ENCODE data around the gene KIF1A. TPM values are rescaled to one million over a fixed set of nuclear protein-coding genes. Genes with fewer than 3 reads are reported as not detected.

KIF1A gene
- total and polyA plus RNA-seq, 2 donors (not counting 3 experiments of a cell fraction or from before 2014, with no cell fraction given) = 0.11 to 0.64 TPM

GRCh38 chr2:240713071-240713927 is 106.7 kb downstream of the KIF1A start:
- no peak for FAIRE-seq
- no peaks in the 10 kb centered on the region for H3K9me3 ChIP-seq (replicated peaks; ENCODE audit: control insufficient read depth, insufficient read depth, low read length)
- no peaks in the 10 kb centered on the region for H3K9me1 ChIP-seq (replicated peaks; ENCODE audit: control insufficient read depth, extremely low read depth, insufficient read depth, low read length)
- H3K9ac ChIP-seq (replicated peaks; ENCODE audit: extremely low read depth, insufficient read depth, low read length) = no peak overlapping the region
- dilution Hi-C loops (cut with MboI; ENCODE audit: extremely low pct_ligation_motif_present, low sequenced_read_pairs) (no loop called here), intact Hi-C loops (cut with micrococcal nuclease) (no loop called here)
- ChIA-PET POLR2A (no interaction called here), CTCF (no interaction called here)
- no peak for DNase-seq (ENCODE audit: low read depth, low spot score)
- H3K36me3 ChIP-seq (ENCODE audit: control insufficient read depth in 2 of 2, extremely low read depth in 1 of 2, insufficient read depth in 2 of 2, low read length in 2 of 2) = no peaks in the 10 kb centered on the region
- H2AFZ ChIP-seq (ENCODE audit: low read depth, low read length) = no peak overlapping the region
- TF ChIP-seq GATA2 (IDR thresholded peaks at IDR 0.05; ENCODE audit: insufficient read depth, insufficient read length, low read depth, low read length) (no peak), POLR2AphosphoS5 (IDR thresholded peaks at IDR 0.05; ENCODE audit: insufficient read depth, low read depth, low read length) (no peak), JUN (IDR thresholded peaks at IDR 0.05; ENCODE audit: borderline replicate concordance, insufficient read depth, insufficient read length, low read depth) (no peak), FOS (IDR thresholded peaks at IDR 0.05; ENCODE audit: borderline replicate concordance, insufficient read depth, low read length) (no peak), POLR2A (IDR thresholded peaks at IDR 0.05; ENCODE audit: low read depth, low read length) (no peak)
- H3K4me1 ChIP-seq (ENCODE audit: control insufficient read depth, extremely low read depth, insufficient read depth, low read length) = no peaks in the 10 kb centered on the region
- H3K27ac ChIP-seq (ENCODE audit: insufficient read depth, low read depth, low read length) = no peak overlapping the region
- no peaks in the 10 kb centered on the region for H4K20me1 ChIP-seq (replicated peaks; ENCODE audit: control insufficient read depth, extremely low read depth, insufficient read depth, low read length)
- no peaks in the 10 kb centered on the region for H3K27me3 ChIP-seq (ENCODE audit: control insufficient read depth in 2 of 2, insufficient read depth in 2 of 2, low read length in 2 of 2)
- H3K4me2 ChIP-seq (ENCODE audit: insufficient read depth, low read length) = no peak overlapping the region
- no TSS peak for BruUV-seq (replicated peaks)
- no peaks in the 10 kb centered on the region for H3K79me2 ChIP-seq (ENCODE audit: control insufficient read depth, insufficient read depth, low read length)
- H3K4me3 ChIP-seq (replicated peaks in 1 of 3; ENCODE audit: insufficient read depth in 1 of 3, low read depth in 1 of 3, low read length in 3 of 3) = no peak overlapping the region

GRCh38 chr2:240712121-240712520 is 107.9 kb downstream of the KIF1A start:
- DNase-seq (ENCODE audit: low read depth, low spot score) (no peak), FAIRE-seq (no peak)
- Histone ChIP-seq H3K4me3 (replicated peaks in 1 of 3; ENCODE audit: insufficient read depth in 1 of 3, low read depth in 1 of 3, low read length in 3 of 3) (no peak overlapping the region), H3K79me2 (ENCODE audit: control insufficient read depth, insufficient read depth, low read length) (no peaks in the 10 kb centered on the region), H3K36me3 (ENCODE audit: control insufficient read depth in 2 of 2, extremely low read depth in 1 of 2, insufficient read depth in 2 of 2, low read length in 2 of 2) (no peaks in the 10 kb centered on the region), H3K27ac (ENCODE audit: insufficient read depth, low read depth, low read length) (no peak overlapping the region), H2AFZ (ENCODE audit: low read depth, low read length) (no peak overlapping the region), H3K9me3 (replicated peaks; ENCODE audit: control insufficient read depth, insufficient read depth, low read length) (no peaks in the 10 kb centered on the region), H4K20me1 (replicated peaks; ENCODE audit: control insufficient read depth, extremely low read depth, insufficient read depth, low read length) (no peaks in the 10 kb centered on the region), H3K27me3 (ENCODE audit: control insufficient read depth in 2 of 2, insufficient read depth in 2 of 2, low read length in 2 of 2) (no peaks in the 10 kb centered on the region), H3K4me1 (ENCODE audit: control insufficient read depth, extremely low read depth, insufficient read depth, low read length) (no peaks in the 10 kb centered on the region), H3K9ac (replicated peaks; ENCODE audit: extremely low read depth, insufficient read depth, low read length) (no peak overlapping the region), H3K4me2 (ENCODE audit: insufficient read depth, low read length) (no peak overlapping the region), H3K9me1 (replicated peaks; ENCODE audit: control insufficient read depth, extremely low read depth, insufficient read depth, low read length) (no peaks in the 10 kb centered on the region)
- TF ChIP-seq FOS (IDR thresholded peaks at IDR 0.05; ENCODE audit: borderline replicate concordance, insufficient read depth, low read length) = no peak
- TF ChIP-seq CTCF (IDR thresholded peaks at IDR 0.05; ENCODE audit: extremely low read depth in 1 of 2, insufficient read depth in 1 of 2, low read depth in 1 of 2, low read length in 2 of 2) = no peak
- no peak for TF ChIP-seq GATA2 (IDR thresholded peaks at IDR 0.05; ENCODE audit: insufficient read depth, insufficient read length, low read depth, low read length)
- TF ChIP-seq MYC (IDR thresholded peaks at IDR 0.05; ENCODE audit: low read depth, low read length) = no peak
- TF ChIP-seq JUN (IDR thresholded peaks at IDR 0.05; ENCODE audit: borderline replicate concordance, insufficient read depth, insufficient read length, low read depth) = no peak
- no peak for TF ChIP-seq MAX (IDR thresholded peaks at IDR 0.05; ENCODE audit: insufficient read depth, insufficient read length)
- no peak for TF ChIP-seq POLR2A (IDR thresholded peaks at IDR 0.05; ENCODE audit: low read depth, low read length)
- TF ChIP-seq POLR2AphosphoS5 (IDR thresholded peaks at IDR 0.05; ENCODE audit: insufficient read depth, low read depth, low read length) = no peak
- no peak for TF ChIP-seq EZH2 (IDR thresholded peaks at IDR 0.05; ENCODE audit: borderline replicate concordance, low read depth, low read length, severe bottlenecking)
- intact Hi-C loops (cut with micrococcal nuclease) = no loop called here
- no TSS peak for BruUV-seq (replicated peaks)
- ChIA-PET CTCF (no interaction called here), POLR2A (no interaction called here)
- dilution Hi-C loops (cut with MboI; ENCODE audit: extremely low pct_ligation_motif_present, low sequenced_read_pairs) = no loop called here

Measured in endothelial cell of umbilical vein (primary cell).